ENCODE data around the gene GLCCI1.

The GLCCI1 gene

GRCh38 chr7:8136051-8136730 is 167.6 kb downstream of the GLCCI1 start:
- DNase-seq = no peak

All from MV-4-11 (cell line).